ENCODE measurements around the gene SEPTIN6. TPM values are rescaled to one million over a fixed set of nuclear protein-coding genes. Genes with fewer than 3 reads are reported as not detected.

Gene SEPTIN6
- total RNA-seq, 1 donor from 2014 or later, result 24.7 TPM

- TF ChIP-seq CTCF (IDR thresholded peaks at IDR 0.05; ENCODE audit: insufficient read depth, low read depth, low read length) (no peak), EZH2 (IDR thresholded peaks at IDR 0.05; ENCODE audit: insufficient read depth, low read length) (no peak)
- peak overlapping the region; percentile 43 for H3K9ac ChIP-seq (ENCODE audit: low read length)
- H4K20me1 ChIP-seq (ENCODE audit: insufficient read depth, low read length), result no peaks in the 10 kb centered on the region
- H3K4me1 ChIP-seq (ENCODE audit: insufficient read depth, low read length), result peaks cover 6% of the 10 kb centered on the region
- no peaks in the 10 kb centered on the region for H3K36me3 ChIP-seq (ENCODE audit: insufficient read depth, low read length)
- H3K9me3 ChIP-seq (ENCODE audit: insufficient read depth, low read depth, low read length), result no peaks in the 10 kb centered on the region
- H3K4me3 ChIP-seq (ENCODE audit: insufficient read depth, low read depth, low read length), result no peak overlapping the region
- H3K27me3 Mint-ChIP-seq (ENCODE audit: low read depth, unreplicated experiment), result no peaks in the 10 kb centered on the region
- no peaks in the 10 kb centered on the region for H3K36me3 Mint-ChIP-seq (ENCODE audit: low read depth, unreplicated experiment)
- H3K4me3 Mint-ChIP-seq (ENCODE audit: unreplicated experiment), result peak overlapping the region; percentile 34
- DNase-seq (ENCODE audit: low read depth) (peak; percentile 46), FAIRE-seq (no peak)
- H3K4me1 Mint-ChIP-seq (ENCODE audit: low read depth, unreplicated experiment), result peaks cover 13% of the 10 kb centered on the region
- H3K4me2 ChIP-seq (ENCODE audit: low read length), result peak overlapping the region; percentile 8
- no peaks in the 10 kb centered on the region for H3K9me3 Mint-ChIP-seq (ENCODE audit: unreplicated experiment)
- H3K27ac Mint-ChIP-seq (ENCODE audit: unreplicated experiment), result peak overlapping the region; percentile 48
- H3K27me3 ChIP-seq (ENCODE audit: insufficient read depth, low read length), result no peaks in the 10 kb centered on the region
- H3K27ac ChIP-seq (ENCODE audit: low read depth, low read length), result peak overlapping the region; percentile 19
- no peaks in the 10 kb centered on the region for H3K79me2 ChIP-seq (ENCODE audit: insufficient read depth, low read length)
- H2AFZ ChIP-seq (ENCODE audit: low read depth, low read length), result peak overlapping the region; percentile 52
Observed at GRCh38 chrX:119654112-119654531, 38.8 kb downstream of the SEPTIN6 start.

GRCh38 chrX:119648421-119648775 is 44.6 kb downstream of the SEPTIN6 start:
- no peak for FAIRE-seq
- TF ChIP-seq EZH2 (IDR thresholded peaks at IDR 0.05; ENCODE audit: insufficient read depth, low read length) (no peak), CTCF (IDR thresholded peaks at IDR 0.05; ENCODE audit: insufficient read depth, low read depth, low read length) (no peak)
- H3K36me3 Mint-ChIP-seq (ENCODE audit: low read depth, unreplicated experiment), result no peaks in the 10 kb centered on the region

GRCh38 chrX:119647552-119648420 is 45.2 kb downstream of the SEPTIN6 start:
- H3K27me3 ChIP-seq (ENCODE audit: insufficient read depth, low read length), result no peaks in the 10 kb centered on the region
- no peaks in the 10 kb centered on the region for H3K9me3 ChIP-seq (ENCODE audit: insufficient read depth, low read depth, low read length)
- no peak overlapping the region for H3K4me3 ChIP-seq (ENCODE audit: insufficient read depth, low read depth, low read length)
- no peak for DNase-seq (ENCODE audit: low read depth)
- H3K27me3 Mint-ChIP-seq (ENCODE audit: low read depth, unreplicated experiment), result no peaks in the 10 kb centered on the region
- no peak overlapping the region for H3K4me3 Mint-ChIP-seq (ENCODE audit: unreplicated experiment)
- no peak overlapping the region for H3K4me2 ChIP-seq (ENCODE audit: low read length)
- no peak overlapping the region for H3K9ac ChIP-seq (ENCODE audit: low read length)
- H3K36me3 Mint-ChIP-seq (ENCODE audit: low read depth, unreplicated experiment), result no peaks in the 10 kb centered on the region
- H3K36me3 ChIP-seq (ENCODE audit: insufficient read depth, low read length), result no peaks in the 10 kb centered on the region
- H3K79me2 ChIP-seq (ENCODE audit: insufficient read depth, low read length), result no peaks in the 10 kb centered on the region
- no peak for TF ChIP-seq EZH2 (IDR thresholded peaks at IDR 0.05; ENCODE audit: insufficient read depth, low read length)
- FAIRE-seq, result peak; percentile 80
- H3K9me3 Mint-ChIP-seq (ENCODE audit: unreplicated experiment), result no peaks in the 10 kb centered on the region
- no peak overlapping the region for H3K27ac ChIP-seq (ENCODE audit: low read depth, low read length)
- H3K27ac Mint-ChIP-seq (ENCODE audit: unreplicated experiment), result no peak overlapping the region
- no peak overlapping the region for H2AFZ ChIP-seq (ENCODE audit: low read depth, low read length)
- no peaks in the 10 kb centered on the region for H3K4me1 ChIP-seq (ENCODE audit: insufficient read depth, low read length)
- no peaks in the 10 kb centered on the region for H4K20me1 ChIP-seq (ENCODE audit: insufficient read depth, low read length)
- no peaks in the 10 kb centered on the region for H3K4me1 Mint-ChIP-seq (ENCODE audit: low read depth, unreplicated experiment)

More at GRCh38 chrX:119648421-119648775, 44.6 kb downstream of the SEPTIN6 start:
- H4K20me1 ChIP-seq (ENCODE audit: insufficient read depth, low read length), result no peaks in the 10 kb centered on the region
- no peak overlapping the region for H3K27ac ChIP-seq (ENCODE audit: low read depth, low read length)
- H3K4me2 ChIP-seq (ENCODE audit: low read length), result no peak overlapping the region
- H3K4me3 Mint-ChIP-seq (ENCODE audit: unreplicated experiment), result no peak overlapping the region
- no peaks in the 10 kb centered on the region for H3K4me1 Mint-ChIP-seq (ENCODE audit: low read depth, unreplicated experiment)
- H3K36me3 ChIP-seq (ENCODE audit: insufficient read depth, low read length), result no peaks in the 10 kb centered on the region
- no peak overlapping the region for H3K4me3 ChIP-seq (ENCODE audit: insufficient read depth, low read depth, low read length)
- H3K79me2 ChIP-seq (ENCODE audit: insufficient read depth, low read length), result no peaks in the 10 kb centered on the region
- no peaks in the 10 kb centered on the region for H3K27me3 Mint-ChIP-seq (ENCODE audit: low read depth, unreplicated experiment)
- H3K9me3 ChIP-seq (ENCODE audit: insufficient read depth, low read depth, low read length), result no peaks in the 10 kb centered on the region
- H3K9ac ChIP-seq (ENCODE audit: low read length), result no peak overlapping the region
- H3K27ac Mint-ChIP-seq (ENCODE audit: unreplicated experiment), result no peak overlapping the region
- no peak overlapping the region for H2AFZ ChIP-seq (ENCODE audit: low read depth, low read length)
- DNase-seq (ENCODE audit: low read depth), result no peak
- no peaks in the 10 kb centered on the region for H3K27me3 ChIP-seq (ENCODE audit: insufficient read depth, low read length)
- H3K9me3 Mint-ChIP-seq (ENCODE audit: unreplicated experiment), result no peaks in the 10 kb centered on the region
- H3K4me1 ChIP-seq (ENCODE audit: insufficient read depth, low read length), result no peaks in the 10 kb centered on the region

Data from astrocyte (in vitro differentiated cells and primary cell).